Measurements from ENCODE around the gene EHMT1. TPM values are rescaled to one million over a fixed set of nuclear protein-coding genes. Genes with fewer than 3 reads are reported as not detected.

EHMT1 gene
- polyA plus RNA-seq, 2 donors: 26.6 to 42.3 TPM

DNA sequence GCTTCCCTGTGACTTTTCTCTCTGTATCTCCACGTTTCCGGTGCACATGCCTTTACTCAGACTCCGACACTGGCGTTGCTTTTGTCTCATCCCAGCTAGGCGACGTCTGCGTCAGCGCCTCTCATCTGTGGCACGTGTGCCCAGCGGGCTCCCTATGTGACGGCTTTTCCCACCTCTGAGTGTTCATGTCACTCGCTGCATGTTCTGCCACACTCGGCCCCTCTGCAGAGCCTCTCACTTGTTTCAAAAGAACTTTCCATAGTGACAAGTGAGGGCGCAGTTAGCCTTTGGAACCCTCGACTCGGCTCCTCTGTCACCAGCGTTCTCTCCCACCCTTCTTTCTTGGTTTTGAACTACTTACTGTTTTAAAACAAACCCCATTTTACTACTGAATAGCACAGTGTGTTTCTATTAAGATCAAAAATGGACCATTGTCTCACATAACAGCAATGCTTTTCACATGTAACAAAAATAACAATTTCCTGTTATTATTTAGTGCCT, 145.4 kb downstream of the EHMT1 start:
- H3K4me1 ChIP-seq (ENCODE audit: control insufficient read depth in 2 of 2, insufficient read depth in 2 of 2, low read length in 1 of 2): peaks cover 0 to 2% of the 10 kb centered on the region in 2 donors
- no peak overlapping the region for H3K4me3 ChIP-seq (ENCODE audit: low read depth in 1 of 2, low read length in 2 of 2)
- H3K9me3 ChIP-seq (ENCODE audit: control insufficient read depth in 2 of 2, insufficient read depth in 1 of 2, low read depth in 1 of 2, low read length in 1 of 2): no peaks in the 10 kb centered on the region
- WGBS, 2 donors: 87 to 92% methylated on average over 17 of the region's 17 CpGs
- H3K27ac ChIP-seq (ENCODE audit: low read depth in 2 of 2, low read length in 1 of 2): no peak overlapping the region
- no peaks in the 10 kb centered on the region for H3K27me3 ChIP-seq (ENCODE audit: control insufficient read depth in 1 of 2, insufficient read depth in 2 of 2, low read length in 2 of 2)
- H3K36me3 ChIP-seq (ENCODE audit: control insufficient read depth in 2 of 2, insufficient read depth in 2 of 2, low read length in 1 of 2): peaks cover 6 to 37% of the 10 kb centered on the region in 2 donors

- Histone ChIP-seq H3K4me3 (ENCODE audit: low read depth in 1 of 2, low read length in 2 of 2) (no peak overlapping the region), H3K27ac (ENCODE audit: low read depth in 2 of 2, low read length in 1 of 2) (no peak overlapping the region), H3K36me3 (ENCODE audit: control insufficient read depth in 2 of 2, insufficient read depth in 2 of 2, low read length in 1 of 2) (peaks cover 6 to 29% of the 10 kb centered on the region in 2 donors), H3K27me3 (ENCODE audit: control insufficient read depth in 1 of 2, insufficient read depth in 2 of 2, low read length in 2 of 2) (no peaks in the 10 kb centered on the region), H3K9me3 (ENCODE audit: control insufficient read depth in 2 of 2, insufficient read depth in 1 of 2, low read depth in 1 of 2, low read length in 1 of 2) (no peaks in the 10 kb centered on the region), H3K4me1 (ENCODE audit: control insufficient read depth in 2 of 2, insufficient read depth in 2 of 2, low read length in 1 of 2) (peaks cover 0 to 2% of the 10 kb centered on the region in 2 donors)
- 85 to 88% methylated on average over 13 of the region's 13 CpGs for WGBS, 2 donors
These were observed 146.2 kb downstream of the EHMT1 start for GRCh38 chr9:137764981-137765380.

- H3K9me3 ChIP-seq (ENCODE audit: control insufficient read depth in 2 of 2, insufficient read depth in 1 of 2, low read depth in 1 of 2, low read length in 1 of 2): no peaks in the 10 kb centered on the region
- no peak overlapping the region for H3K4me3 ChIP-seq (ENCODE audit: low read depth in 1 of 2, low read length in 2 of 2)
- H3K36me3 ChIP-seq (ENCODE audit: control insufficient read depth in 2 of 2, insufficient read depth in 2 of 2, low read length in 1 of 2): peaks cover 8 to 26% of the 10 kb centered on the region in 2 donors
- H3K27me3 ChIP-seq (ENCODE audit: control insufficient read depth in 1 of 2, insufficient read depth in 2 of 2, low read length in 2 of 2): no peaks in the 10 kb centered on the region
- WGBS, 2 donors: 78 to 85% methylated on average over 13 of the region's 13 CpGs
- peaks cover 0 to 4% of the 10 kb centered on the region in 2 donors for H3K4me1 ChIP-seq (ENCODE audit: control insufficient read depth in 2 of 2, insufficient read depth in 2 of 2, low read length in 1 of 2)
- no peak overlapping the region for H3K27ac ChIP-seq (ENCODE audit: low read depth in 2 of 2, low read length in 1 of 2)
These were observed 146.7 kb downstream of the EHMT1 start for GRCh38 chr9:137765536-137765935.

- no peaks in the 10 kb centered on the region for H3K9me3 ChIP-seq (ENCODE audit: control insufficient read depth in 2 of 2, insufficient read depth in 1 of 2, low read depth in 1 of 2, low read length in 1 of 2)
- no peak overlapping the region for H3K4me3 ChIP-seq (ENCODE audit: low read depth in 1 of 2, low read length in 2 of 2)
- H3K27ac ChIP-seq (ENCODE audit: low read depth in 2 of 2, low read length in 1 of 2): no peak overlapping the region
- peaks cover 9 to 34% of the 10 kb centered on the region in 2 donors for H3K36me3 ChIP-seq (ENCODE audit: control insufficient read depth in 2 of 2, insufficient read depth in 2 of 2, low read length in 1 of 2)
- WGBS, 2 donors: 73 to 88% methylated on average over 14 of the region's 14 CpGs
- peaks cover 0 to 3% of the 10 kb centered on the region in 2 donors for H3K4me1 ChIP-seq (ENCODE audit: control insufficient read depth in 2 of 2, insufficient read depth in 2 of 2, low read length in 1 of 2)
- no peaks in the 10 kb centered on the region for H3K27me3 ChIP-seq (ENCODE audit: control insufficient read depth in 1 of 2, insufficient read depth in 2 of 2, low read length in 2 of 2)
These were observed 152.8 kb downstream of the EHMT1 start for GRCh38 chr9:137771580-137771979.

GRCh38 chr9:137772281-137772873, 153.6 kb downstream of the EHMT1 start:
- no peaks in the 10 kb centered on the region for H3K27me3 ChIP-seq (ENCODE audit: control insufficient read depth in 1 of 2, insufficient read depth in 2 of 2, low read length in 2 of 2)
- peaks cover 9 to 31% of the 10 kb centered on the region in 2 donors for H3K36me3 ChIP-seq (ENCODE audit: control insufficient read depth in 2 of 2, insufficient read depth in 2 of 2, low read length in 1 of 2)
- no peak overlapping the region for H3K27ac ChIP-seq (ENCODE audit: low read depth in 2 of 2, low read length in 1 of 2)
- H3K4me3 ChIP-seq (ENCODE audit: low read depth in 1 of 2, low read length in 2 of 2): no peak overlapping the region
- WGBS, 2 donors: 93 to 94% methylated on average over 12 of the region's 12 CpGs
- H3K4me1 ChIP-seq (ENCODE audit: control insufficient read depth in 2 of 2, insufficient read depth in 2 of 2, low read length in 1 of 2): peaks cover 0 to 3% of the 10 kb centered on the region in 2 donors
- H3K9me3 ChIP-seq (ENCODE audit: control insufficient read depth in 2 of 2, insufficient read depth in 1 of 2, low read depth in 1 of 2, low read length in 1 of 2): no peaks in the 10 kb centered on the region

GRCh38 chr9:137774775-137775386, 156.1 kb downstream of the EHMT1 start:
- Histone ChIP-seq H3K4me3 (ENCODE audit: low read depth in 1 of 2, low read length in 2 of 2) (no peak overlapping the region), H3K27me3 (ENCODE audit: control insufficient read depth in 1 of 2, insufficient read depth in 2 of 2, low read length in 2 of 2) (no peaks in the 10 kb centered on the region), H3K27ac (ENCODE audit: low read depth in 2 of 2, low read length in 1 of 2) (no peak overlapping the region), H3K9me3 (ENCODE audit: control insufficient read depth in 2 of 2, insufficient read depth in 1 of 2, low read depth in 1 of 2, low read length in 1 of 2) (no peaks in the 10 kb centered on the region), H3K36me3 (ENCODE audit: control insufficient read depth in 2 of 2, insufficient read depth in 2 of 2, low read length in 1 of 2) (peaks cover 17 to 48% of the 10 kb centered on the region in 2 donors), H3K4me1 (ENCODE audit: control insufficient read depth in 2 of 2, insufficient read depth in 2 of 2, low read length in 1 of 2) (peaks cover 0 to 3% of the 10 kb centered on the region in 2 donors)
- WGBS, 2 donors: 94 to 95% methylated on average over 24 of the region's 24 CpGs

- Histone ChIP-seq H3K27ac (ENCODE audit: low read depth in 2 of 2, low read length in 1 of 2) (no peak overlapping the region), H3K4me1 (ENCODE audit: control insufficient read depth in 2 of 2, insufficient read depth in 2 of 2, low read length in 1 of 2) (no peaks in the 10 kb centered on the region), H3K27me3 (ENCODE audit: control insufficient read depth in 1 of 2, insufficient read depth in 2 of 2, low read length in 2 of 2) (no peaks in the 10 kb centered on the region), H3K36me3 (ENCODE audit: control insufficient read depth in 2 of 2, insufficient read depth in 2 of 2, low read length in 1 of 2) (peaks cover 13 to 52% of the 10 kb centered on the region in 2 donors), H3K4me3 (ENCODE audit: low read depth in 1 of 2, low read length in 2 of 2) (no peak overlapping the region), H3K9me3 (ENCODE audit: control insufficient read depth in 2 of 2, insufficient read depth in 1 of 2, low read depth in 1 of 2, low read length in 1 of 2) (no peaks in the 10 kb centered on the region)
- WGBS, 2 donors: 93 to 96% methylated on average over 22 of the region's 22 CpGs
These were observed 157.6 kb downstream of the EHMT1 start for GRCh38 chr9:137776306-137776995.

GRCh38 chr9:137777761-137778160, 159.0 kb downstream of the EHMT1 start:
- Histone ChIP-seq H3K4me3 (ENCODE audit: low read depth in 1 of 2, low read length in 2 of 2) (no peak overlapping the region), H3K36me3 (ENCODE audit: control insufficient read depth in 2 of 2, insufficient read depth in 2 of 2, low read length in 1 of 2) (peaks cover 20 to 63% of the 10 kb centered on the region in 2 donors), H3K4me1 (ENCODE audit: control insufficient read depth in 2 of 2, insufficient read depth in 2 of 2, low read length in 1 of 2) (no peaks in the 10 kb centered on the region), H3K27ac (ENCODE audit: low read depth in 2 of 2, low read length in 1 of 2) (no peak overlapping the region), H3K9me3 (ENCODE audit: control insufficient read depth in 2 of 2, insufficient read depth in 1 of 2, low read depth in 1 of 2, low read length in 1 of 2) (no peaks in the 10 kb centered on the region), H3K27me3 (ENCODE audit: control insufficient read depth in 1 of 2, insufficient read depth in 2 of 2, low read length in 2 of 2) (no peaks in the 10 kb centered on the region)
- 89 to 94% methylated on average over 20 of the region's 20 CpGs for WGBS, 2 donors

DNA sequence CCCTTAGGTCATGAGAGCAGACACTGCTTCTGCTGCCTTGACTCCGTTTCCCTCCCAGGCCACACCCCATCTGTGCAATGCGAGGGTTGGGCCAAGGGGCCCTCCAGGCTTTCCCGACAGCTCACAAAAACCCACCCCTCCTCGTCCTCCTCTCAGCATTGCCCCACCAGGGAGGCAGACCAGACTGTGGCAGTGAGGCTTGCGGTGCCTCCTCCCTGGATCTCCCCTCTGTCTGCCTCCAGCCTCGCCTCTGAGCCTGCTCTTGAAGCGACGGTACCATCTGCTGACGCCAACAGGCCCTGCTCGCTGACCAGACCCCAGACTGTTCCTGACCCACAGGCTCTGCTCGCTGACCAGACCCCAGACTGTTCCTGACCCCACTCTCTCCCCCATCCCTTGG, 159.5 kb downstream of the EHMT1 start:
- H3K36me3 ChIP-seq (ENCODE audit: control insufficient read depth in 2 of 2, insufficient read depth in 2 of 2, low read length in 1 of 2): peaks cover 24 to 67% of the 10 kb centered on the region in 2 donors

More for the DNA sequence above, 159.5 kb downstream of the EHMT1 start:
- H3K4me3 ChIP-seq (ENCODE audit: low read depth in 1 of 2, low read length in 2 of 2): no peak overlapping the region
- no peaks in the 10 kb centered on the region for H3K9me3 ChIP-seq (ENCODE audit: control insufficient read depth in 2 of 2, insufficient read depth in 1 of 2, low read depth in 1 of 2, low read length in 1 of 2)
- no peak overlapping the region for H3K27ac ChIP-seq (ENCODE audit: low read depth in 2 of 2, low read length in 1 of 2)
- no peaks in the 10 kb centered on the region for H3K4me1 ChIP-seq (ENCODE audit: control insufficient read depth in 2 of 2, insufficient read depth in 2 of 2, low read length in 1 of 2)
- WGBS, 2 donors: 91 to 92% methylated on average over 11 of the region's 11 CpGs
- no peaks in the 10 kb centered on the region for H3K27me3 ChIP-seq (ENCODE audit: control insufficient read depth in 1 of 2, insufficient read depth in 2 of 2, low read length in 2 of 2)

Measured in esophagus (tissue), 2 donors.